IMR-90 (cell line): Measurements from ENCODE around the gene L3MBTL2. TPM values are rescaled to one million over a fixed set of nuclear protein-coding genes. Genes with fewer than 3 reads are reported as not detected.

Experiments
- FOS ChIP-seq: fragments of 150-350 bp; IDR thresholded peaks from 2 replicates; pipeline ENCODE4 v1.6.1; 2016; ENCODE audit warnings: low read depth, low read length
- MAZ ChIP-seq: IDR thresholded peaks from 2 replicates; pipeline ENCODE4 v1.6.1; 2012; ENCODE audit warnings: low read depth, mild to moderate bottlenecking, low read length, improper control_type of control experiment, moderate library complexity, borderline replicate concordance
- SMC3 ChIP-seq: fragments of 150-350 bp; IDR thresholded peaks from 2 replicates; pipeline ENCODE4 v1.6.1; 2016; ENCODE audit warnings: low read depth, mild to moderate bottlenecking, antibody characterized with exemption, low read length, moderate library complexity
- polyA plus RNA-seq, 3 experiments: library from polyadenylated mRNA; depleted of rRNA; stranded (reverse); fragments of >200 nt; gene quantifications; 2 replicates each; pipeline ENCODE4 v1.2.3, GENCODE V29; 2012; ENCODE audit warnings: low replicate concordance in 1 of 3
- total RNA-seq: library from RNA; depleted of rRNA; stranded (reverse); fragments of >200 nt; gene quantifications from 2 replicates; pipeline ENCODE4 v1.2.3, GENCODE V29; 2012
- TF ChIP-seq, protein P1 (sequence below): fragments of 150-350 bp; IDR thresholded peaks from 2 replicates; pipeline ENCODE4 v1.6.1; 2017; ENCODE audit warnings: mild to moderate bottlenecking, antibody characterized with exemption, low read length, low read depth

L3MBTL2 gene
- total and polyA plus RNA-seq, 2 of the 4 experiments (the other 2 are of a cell fraction): 20.6 to 25.1 TPM

- TF ChIP-seq SMC3: no peak
- no peak for TF ChIP-seq MAZ
- TF ChIP-seq, protein P1, sequence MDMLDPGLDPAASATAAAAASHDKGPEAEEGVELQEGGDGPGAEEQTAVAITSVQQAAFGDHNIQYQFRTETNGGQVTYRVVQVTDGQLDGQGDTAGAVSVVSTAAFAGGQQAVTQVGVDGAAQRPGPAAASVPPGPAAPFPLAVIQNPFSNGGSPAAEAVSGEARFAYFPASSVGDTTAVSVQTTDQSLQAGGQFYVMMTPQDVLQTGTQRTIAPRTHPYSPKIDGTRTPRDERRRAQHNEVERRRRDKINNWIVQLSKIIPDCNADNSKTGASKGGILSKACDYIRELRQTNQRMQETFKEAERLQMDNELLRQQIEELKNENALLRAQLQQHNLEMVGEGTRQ: no peak
- TF ChIP-seq FOS: no peak
These were observed 32.1 kb downstream of the L3MBTL2 start (continued) for GRCh38 chr22:41237036-41237706.
